Esophagus squamous epithelium (tissue), 4 donors: ENCODE measurements around the gene NGF.

Source experiments
- POLR2A ChIP-seq, 4 donors: fragments of 450-650 bp; IDR thresholded peaks; one replicate each; pipeline ENCODE4 v1.6.1; 2017; ENCODE audit warnings: antibody characterized with exemption in 4 of 4, mild to moderate bottlenecking in 4 of 4, moderate library complexity in 3 of 4
- TF ChIP-seq, protein P1 (sequence below), 6 experiments: fragments of 450-650 bp in 4 of 6; fragments of 200-600 bp in 2 of 6; sonication (generic) in 2 of 6; IDR thresholded peaks; one replicate each; pipeline ENCODE4 v1.5.1; 2016 to 2019; ENCODE audit warnings: antibody characterized with exemption in 6 of 6, mild to moderate bottlenecking in 4 of 6, moderate library complexity in 4 of 6

DNA sequence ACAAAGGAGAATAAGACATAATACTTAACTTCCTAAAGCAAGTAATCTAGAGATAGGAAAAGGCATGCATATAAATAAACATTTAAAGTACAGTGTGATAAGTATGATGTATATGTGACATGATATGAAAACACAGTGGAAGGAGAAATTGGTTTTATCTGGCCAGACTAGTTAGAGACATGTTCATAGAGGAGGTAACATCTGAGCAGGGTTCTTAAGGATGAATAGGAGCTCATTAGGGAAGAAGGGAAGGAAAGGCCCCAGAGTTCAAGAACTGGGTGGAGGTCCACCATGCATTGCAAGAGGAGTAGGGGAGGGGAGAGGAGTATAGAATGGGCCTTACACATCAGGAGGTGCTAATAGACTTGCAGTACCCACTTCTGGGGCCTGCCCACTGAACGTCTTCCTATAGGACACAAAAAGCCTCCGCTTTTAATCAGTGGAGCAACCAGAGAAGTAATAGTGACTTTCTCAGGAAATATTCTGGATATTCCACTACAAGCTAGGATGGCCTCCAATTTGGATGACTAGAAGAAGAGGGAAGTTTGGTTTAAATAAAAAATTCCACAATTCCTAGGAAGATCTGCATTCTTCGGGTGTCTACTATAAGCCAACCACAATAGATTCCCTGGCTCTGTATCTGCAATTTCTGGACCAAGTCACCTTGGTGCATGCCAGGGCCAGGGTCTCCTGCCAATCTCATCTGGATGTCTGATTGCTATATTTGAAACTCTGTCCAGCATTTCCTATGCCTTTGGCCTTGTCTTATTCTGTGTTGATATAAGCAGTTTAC is 41.9 kb downstream of the NGF start:
- TF ChIP-seq, protein P1, sequence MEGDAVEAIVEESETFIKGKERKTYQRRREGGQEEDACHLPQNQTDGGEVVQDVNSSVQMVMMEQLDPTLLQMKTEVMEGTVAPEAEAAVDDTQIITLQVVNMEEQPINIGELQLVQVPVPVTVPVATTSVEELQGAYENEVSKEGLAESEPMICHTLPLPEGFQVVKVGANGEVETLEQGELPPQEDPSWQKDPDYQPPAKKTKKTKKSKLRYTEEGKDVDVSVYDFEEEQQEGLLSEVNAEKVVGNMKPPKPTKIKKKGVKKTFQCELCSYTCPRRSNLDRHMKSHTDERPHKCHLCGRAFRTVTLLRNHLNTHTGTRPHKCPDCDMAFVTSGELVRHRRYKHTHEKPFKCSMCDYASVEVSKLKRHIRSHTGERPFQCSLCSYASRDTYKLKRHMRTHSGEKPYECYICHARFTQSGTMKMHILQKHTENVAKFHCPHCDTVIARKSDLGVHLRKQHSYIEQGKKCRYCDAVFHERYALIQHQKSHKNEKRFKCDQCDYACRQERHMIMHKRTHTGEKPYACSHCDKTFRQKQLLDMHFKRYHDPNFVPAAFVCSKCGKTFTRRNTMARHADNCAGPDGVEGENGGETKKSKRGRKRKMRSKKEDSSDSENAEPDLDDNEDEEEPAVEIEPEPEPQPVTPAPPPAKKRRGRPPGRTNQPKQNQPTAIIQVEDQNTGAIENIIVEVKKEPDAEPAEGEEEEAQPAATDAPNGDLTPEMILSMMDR (IDR thresholded peaks at IDR 0.05): no peak
- no peak for TF ChIP-seq POLR2A (IDR thresholded peaks at IDR 0.05)
